Stimulated activated CD4-positive, alpha-beta T cell treated with anti-CD3 and anti-CD28 coated beads, Interleukin-1b, Interleukin-23, amount 100 ng/mL, for 48 hours (primary cell): ENCODE measurements around the gene ARFIP2.

ENCODE experiments used
- DNase-seq: peaks from one replicate; pipeline ENCODE4 v3.0.0-alpha.2; 2020

The ARFIP2 gene

GRCh38 chr11:6440906-6441358, 40.2 kb downstream of the ARFIP2 start, which contains the start of gene HPX:
Gene HPX (minus strand): TSS chr11:6440987. CDS start chr11:6440963, 24 bp downstream.
- DNase-seq = no peak

- DNase-seq = peak; percentile 28
These were observed 42.1 kb downstream of the ARFIP2 start for GRCh38 chr11:6438979-6439571.

GRCh38 chr11:6437993-6438392, 43.1 kb downstream of the ARFIP2 start:
- no peak for DNase-seq

GRCh38 chr11:6437423-6437822, 43.7 kb downstream of the ARFIP2 start:
- no peak for DNase-seq

- no peak for DNase-seq
These were observed 47.0 kb downstream of the ARFIP2 start for GRCh38 chr11:6433998-6434660.

GRCh38 chr11:6431861-6432260, 49.3 kb downstream of the ARFIP2 start:
- DNase-seq = no peak

GRCh38 chr11:6427516-6427915, 53.6 kb downstream of the ARFIP2 start:
- DNase-seq = no peak
